Measurements from ENCODE around the gene ZC3HAV1. TPM values are rescaled to one million over a fixed set of nuclear protein-coding genes. Genes with fewer than 3 reads are reported as not detected.

ZC3HAV1 gene
- total RNA-seq, 3 donors from 2014 or later, result 22.1 to 41.3 (median 37.7) TPM

- H3K4me3 ChIP-seq, result no peak overlapping the region
- H3K9me3 ChIP-seq, result no peaks in the 10 kb centered on the region
- no peaks in the 10 kb centered on the region for H3K4me1 ChIP-seq
- H3K27ac ChIP-seq, result no peak overlapping the region
- H3K27me3 ChIP-seq, result no peaks in the 10 kb centered on the region
- H3K36me3 ChIP-seq, result no peaks in the 10 kb centered on the region
- intact Hi-C loops (cut with DNase I; ENCODE audit: low total_unique reads), result no loop called here
- no peak for DNase-seq (ENCODE audit: low spot score in 2 of 2)
- no peak for TF ChIP-seq POLR2AphosphoS5 (IDR thresholded peaks at IDR 0.05)
- TF ChIP-seq CTCF (IDR thresholded peaks at IDR 0.05), result no peak
- no peak for TF ChIP-seq POLR2A (IDR thresholded peaks at IDR 0.05)
Measured at GRCh38 chr7:139054101-139054500, 55.4 kb downstream of the ZC3HAV1 start.

GRCh38 chr7:139051655-139052054 lies 57.9 kb downstream of the ZC3HAV1 start:
- no peaks in the 10 kb centered on the region for H3K9me3 ChIP-seq
- DNase-seq (ENCODE audit: low spot score in 2 of 2), result no peak
- H3K27ac ChIP-seq, result no peak overlapping the region
- no peaks in the 10 kb centered on the region for H3K27me3 ChIP-seq
- no peak for TF ChIP-seq CTCF (IDR thresholded peaks at IDR 0.05)
- TF ChIP-seq POLR2AphosphoS5 (IDR thresholded peaks at IDR 0.05), result no peak
- TF ChIP-seq POLR2A (IDR thresholded peaks at IDR 0.05), result no peak
- H3K36me3 ChIP-seq, result no peaks in the 10 kb centered on the region
- intact Hi-C loops (cut with DNase I; ENCODE audit: low total_unique reads), result no loop called here
- no peak overlapping the region for H3K4me3 ChIP-seq
- H3K4me1 ChIP-seq, result no peaks in the 10 kb centered on the region

GRCh38 chr7:139049936-139050335 lies 59.6 kb downstream of the ZC3HAV1 start:
- Histone ChIP-seq H3K4me3 (no peak overlapping the region), H3K9me3 (no peaks in the 10 kb centered on the region), H3K36me3 (no peaks in the 10 kb centered on the region), H3K4me1 (no peaks in the 10 kb centered on the region), H3K27me3 (no peaks in the 10 kb centered on the region), H3K27ac (no peak overlapping the region)
- DNase-seq (ENCODE audit: low spot score in 2 of 2), result no peak
- TF ChIP-seq POLR2AphosphoS5 (IDR thresholded peaks at IDR 0.05), result no peak
- no peak for TF ChIP-seq CTCF (IDR thresholded peaks at IDR 0.05)
- TF ChIP-seq POLR2A (IDR thresholded peaks at IDR 0.05), result no peak
- intact Hi-C loops (cut with DNase I; ENCODE audit: low total_unique reads), result no loop called here

- Histone ChIP-seq H3K27me3 (no peaks in the 10 kb centered on the region), H3K4me3 (no peak overlapping the region), H3K9me3 (no peaks in the 10 kb centered on the region), H3K4me1 (no peaks in the 10 kb centered on the region), H3K27ac (no peak overlapping the region), H3K36me3 (no peaks in the 10 kb centered on the region)
- DNase-seq (ENCODE audit: low spot score in 2 of 2), result no peak
- intact Hi-C loops (cut with DNase I; ENCODE audit: low total_unique reads), result no loop called here
- TF ChIP-seq POLR2AphosphoS5 (IDR thresholded peaks at IDR 0.05) (no peak), POLR2A (IDR thresholded peaks at IDR 0.05) (no peak), CTCF (IDR thresholded peaks at IDR 0.05) (no peak)
Measured at GRCh38 chr7:139049111-139049510, 60.4 kb downstream of the ZC3HAV1 start.

- Histone ChIP-seq H3K27ac (no peak overlapping the region), H3K4me1 (no peaks in the 10 kb centered on the region)
- intact Hi-C loops (cut with DNase I; ENCODE audit: low total_unique reads), result no loop called here
Measured at GRCh38 chr7:139047970-139048369, 61.5 kb downstream of the ZC3HAV1 start.

More at GRCh38 chr7:139047970-139048369, 61.5 kb downstream of the ZC3HAV1 start:
- Histone ChIP-seq H3K9me3 (no peaks in the 10 kb centered on the region), H3K36me3 (no peaks in the 10 kb centered on the region), H3K27me3 (no peaks in the 10 kb centered on the region), H3K4me3 (no peak overlapping the region)
- TF ChIP-seq POLR2A (IDR thresholded peaks at IDR 0.05) (no peak), POLR2AphosphoS5 (IDR thresholded peaks at IDR 0.05) (no peak), CTCF (IDR thresholded peaks at IDR 0.05) (no peak)
- no peak for DNase-seq (ENCODE audit: low spot score in 2 of 2)
